Posterior vena cava (tissue), 2 donors: ENCODE measurements around the gene CST7. TPM values are rescaled to one million over a fixed set of nuclear protein-coding genes. Genes with fewer than 3 reads are reported as not detected.

Source experiments
- DNase-seq: peaks from one replicate; pipeline ENCODE4 v3.0.0-alpha.2; 2020; ENCODE audit warnings: low spot score
- intact Hi-C, 2 donors: fragments of 100-400 bp; cut with DNase I; formaldehyde crosslinking; loops; one replicate each; pipeline versions ENCODE4 v1.14.1 to v1.14.2; 2022 to 2023
- total RNA-seq, 2 donors: library from RNA; stranded (reverse); fragmentation: NEBNext Ultra II Directional; extraction: Animal tissue kit (Norgen Biotek cat#: 25700); gene quantifications; one replicate each; pipeline ENCODE4 v1.2.1, GENCODE V29; 2021
- donor health status: DM: yes; HTN: yes; CAD: no.
- donor health status: DM: yes; HTN: yes; CAD: no.

CST7 gene
- total RNA-seq, 2 donors from 2014 or later: 2.5 to 3.4 TPM

GRCh38 chr20:25007491-25008305, 58.6 kb downstream of the CST7 start:
- peak; percentile 73 for DNase-seq

DNA sequence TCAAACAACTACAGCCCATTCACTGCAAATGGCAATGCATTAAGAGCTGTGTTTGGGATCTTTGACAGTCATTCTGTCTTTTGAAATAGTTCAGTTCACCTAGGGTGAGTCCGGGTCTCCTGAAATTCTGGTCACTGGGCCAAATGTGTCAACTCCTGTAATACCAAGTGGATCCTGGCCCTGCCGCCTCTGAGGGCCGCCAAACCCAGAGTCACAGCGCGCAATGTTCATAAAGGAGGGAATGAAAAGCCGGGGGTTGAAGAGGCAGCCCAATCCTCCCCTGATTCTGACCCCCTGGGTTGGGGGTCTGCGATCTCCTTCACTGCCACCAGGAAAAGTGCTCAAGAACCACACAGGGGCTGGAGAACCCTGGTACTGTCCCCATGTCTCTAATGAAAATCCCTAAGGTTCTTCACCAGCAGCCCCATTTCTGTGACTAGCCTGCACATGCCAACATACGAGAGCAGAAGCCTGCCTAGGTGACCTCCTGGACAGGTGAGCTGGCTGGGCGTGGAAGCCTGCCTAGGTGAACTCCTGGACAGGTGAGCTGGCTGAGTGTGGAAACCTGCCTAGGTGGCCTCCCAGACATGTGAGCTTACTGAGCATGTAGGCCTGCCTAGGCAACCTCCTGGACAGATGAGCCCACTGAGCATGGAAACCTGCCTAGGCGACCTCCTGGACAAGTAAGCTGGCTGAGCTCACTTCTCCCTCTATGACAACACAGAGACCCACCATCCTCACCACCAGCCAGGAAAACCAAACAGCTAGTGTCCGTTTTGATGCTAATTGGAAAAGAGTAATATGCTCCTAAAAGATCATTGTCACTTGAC, 59.5 kb downstream of the CST7 start:
- DNase-seq: peak; percentile 52
- intact Hi-C loops: no loop called here

More at GRCh38 chr20:25007491-25008305, 58.6 kb downstream of the CST7 start:
- intact Hi-C loops: no loop called here

Other genes with a start within 250 kb of the CST7 start
- gene APMAP, start 43.5 kb downstream of the CST7 start, total RNA-seq: 10 to 100 TPM; 32.7 to 45.6 TPM
- 10 to 100 TPM; 11.6 to 12.2 TPM for gene ACSS1, start 108.9 kb downstream of the CST7 start, total RNA-seq
- not detected for gene VSX1, start 132.9 kb downstream of the CST7 start, total RNA-seq
- gene ENTPD6, start 246.4 kb downstream of the CST7 start, total RNA-seq: 10 to 100 TPM; 48.5 to 51.0 TPM